ENCODE results near the gene CRTC1.

- TF ChIP-seq CTCF (IDR thresholded peaks at IDR 0.05; ENCODE audit: low read length) (no peak), EZH2 (optimal IDR thresholded peaks at IDR 0.05; ENCODE audit: low read depth, low read length) (no peak)
Measured at GRCh38 chr19:18708452-18709231, 25.2 kb downstream of the CRTC1 start.

Measured in MM.1S (cell line).